ENCODE measurements around the gene PRR23C. TPM values are rescaled to one million over a fixed set of nuclear protein-coding genes. Genes with fewer than 3 reads are reported as not detected.

The PRR23C gene
- total RNA-seq (not detected), polyA plus RNA-seq (ENCODE audit: insufficient read length in 6 of 6) (under 1 TPM in 5 of 6 donors, not detected in 1; 0.06 to 0.07 (median 0.06) TPM)
- long read RNA-seq, donor 1 = 0 reads
- long read RNA-seq, donor 2 = 0 reads
- long read RNA-seq, donor 3 = 0 reads
- long read RNA-seq, donor 4 = 0 reads
- long read RNA-seq, donor 5 = 0 reads
- long read RNA-seq, donor 6 = 0 reads
- long read RNA-seq, donor 7 = 0 reads
- long read RNA-seq, donor 8 = 0 reads
- long read RNA-seq, donor 9 = 0 reads
- long read RNA-seq, donor 10 = 0 reads
- long read RNA-seq, donor 11, partial matches to known transcripts = 0 of 1 reads
- long read RNA-seq, donor 11, other reads (novel, unspliced or antisense) = 0 of 1 reads
- long read RNA-seq, donor 12 = 0 reads

DNA sequence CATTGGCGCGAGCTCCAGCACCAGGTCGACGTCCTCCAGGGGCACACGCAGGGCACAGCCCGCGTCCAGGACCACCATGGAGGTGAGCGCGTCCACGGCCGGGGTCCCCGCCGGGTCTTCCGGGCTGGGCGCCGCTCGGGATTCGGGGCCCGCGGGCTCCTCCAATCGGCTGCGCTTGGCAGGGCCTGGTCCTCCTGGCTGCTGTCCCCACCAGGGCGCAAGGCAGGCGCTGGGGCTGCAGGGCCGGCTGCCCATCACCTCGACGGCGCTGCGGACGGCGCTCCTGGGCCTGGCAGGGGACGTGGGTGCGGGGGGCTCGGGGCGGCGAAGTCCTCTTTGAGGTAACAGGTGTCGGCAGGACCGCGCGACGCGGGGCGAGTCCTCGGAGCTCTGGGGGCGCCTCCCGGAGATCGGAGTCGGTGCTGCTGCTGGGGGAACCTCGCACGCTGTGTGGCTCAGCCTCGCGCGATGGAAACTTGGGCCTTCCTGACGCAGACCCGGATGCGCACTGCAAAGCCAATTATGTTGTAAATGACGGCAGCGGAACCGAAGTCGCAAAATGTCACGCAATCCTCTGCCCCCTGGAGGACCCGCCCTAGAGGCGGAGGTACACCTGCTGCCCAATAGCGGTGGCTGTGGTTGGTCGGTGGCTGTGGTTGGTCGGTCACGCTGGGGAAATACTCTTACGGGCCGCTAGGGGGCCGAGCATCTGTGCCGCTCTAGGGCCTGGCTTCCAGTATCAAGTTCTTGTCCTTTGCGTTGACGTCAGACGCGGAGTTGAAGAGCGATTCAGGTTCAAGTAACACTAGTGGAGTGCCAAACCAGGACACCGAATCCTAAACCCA lies at the start of gene PRR23C:
Gene PRR23C, minus strand, starts transcription at position 527 of the 845 bp plus-strand sequence. Its CDS starts 272 bp downstream, at position 255.
- Histone ChIP-seq H3K27ac (no peak within 1 kb of the TSS), H3K4me1 (no peaks in the 10 kb centered on the region), H3K27me3 (peaks cover 0 to 19% of the 10 kb centered on the region in 2 donors), H3K36me3 (no peaks in the 10 kb centered on the region), H3K9me3 (peaks cover 0 to 25% of the 10 kb centered on the region in 2 donors), H3K4me3 (no peak within 1 kb of the TSS)
- ATAC-seq = no peak
- no peak for DNase-seq
- intact Hi-C loops (cut with DNase I) = no loop called here
- TF ChIP-seq, protein P1, sequence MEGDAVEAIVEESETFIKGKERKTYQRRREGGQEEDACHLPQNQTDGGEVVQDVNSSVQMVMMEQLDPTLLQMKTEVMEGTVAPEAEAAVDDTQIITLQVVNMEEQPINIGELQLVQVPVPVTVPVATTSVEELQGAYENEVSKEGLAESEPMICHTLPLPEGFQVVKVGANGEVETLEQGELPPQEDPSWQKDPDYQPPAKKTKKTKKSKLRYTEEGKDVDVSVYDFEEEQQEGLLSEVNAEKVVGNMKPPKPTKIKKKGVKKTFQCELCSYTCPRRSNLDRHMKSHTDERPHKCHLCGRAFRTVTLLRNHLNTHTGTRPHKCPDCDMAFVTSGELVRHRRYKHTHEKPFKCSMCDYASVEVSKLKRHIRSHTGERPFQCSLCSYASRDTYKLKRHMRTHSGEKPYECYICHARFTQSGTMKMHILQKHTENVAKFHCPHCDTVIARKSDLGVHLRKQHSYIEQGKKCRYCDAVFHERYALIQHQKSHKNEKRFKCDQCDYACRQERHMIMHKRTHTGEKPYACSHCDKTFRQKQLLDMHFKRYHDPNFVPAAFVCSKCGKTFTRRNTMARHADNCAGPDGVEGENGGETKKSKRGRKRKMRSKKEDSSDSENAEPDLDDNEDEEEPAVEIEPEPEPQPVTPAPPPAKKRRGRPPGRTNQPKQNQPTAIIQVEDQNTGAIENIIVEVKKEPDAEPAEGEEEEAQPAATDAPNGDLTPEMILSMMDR (IDR thresholded peaks at IDR 0.05) = no peak

DNA sequence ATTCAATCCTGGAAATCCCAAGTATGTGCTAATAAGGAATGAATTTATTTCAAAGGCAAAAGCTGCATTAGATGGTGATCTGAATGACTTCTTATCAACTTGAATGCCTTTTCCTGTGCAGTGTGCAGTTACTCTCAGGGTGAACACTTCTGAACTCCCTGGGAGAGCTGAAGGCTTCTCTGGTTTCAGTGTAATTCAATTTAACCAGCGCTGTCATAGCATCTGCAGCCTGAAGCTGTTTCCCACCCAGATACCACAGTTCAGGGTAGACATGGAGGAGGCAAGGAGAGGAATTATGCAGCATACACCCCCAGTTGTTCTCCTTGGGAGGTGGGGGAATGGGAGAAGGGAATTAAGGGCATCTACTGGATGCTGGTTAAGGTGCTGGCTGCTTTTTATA lies 49.1 kb upstream of the PRR23C start:
- no peak overlapping the region for H3K27ac ChIP-seq
- no peak overlapping the region for H3K4me3 ChIP-seq
- no peaks in the 10 kb centered on the region for H3K36me3 ChIP-seq
- DNase-seq = no peak
- intact Hi-C loops (cut with DNase I) = no loop called here
- ATAC-seq = no peak
- no peaks in the 10 kb centered on the region for H3K27me3 ChIP-seq
- no peaks in the 10 kb centered on the region for H3K4me1 ChIP-seq
- TF ChIP-seq, protein P1 (IDR thresholded peaks at IDR 0.05) = no peak
- peaks cover 0 to 9% of the 10 kb centered on the region in 2 donors for H3K9me3 ChIP-seq

DNA sequence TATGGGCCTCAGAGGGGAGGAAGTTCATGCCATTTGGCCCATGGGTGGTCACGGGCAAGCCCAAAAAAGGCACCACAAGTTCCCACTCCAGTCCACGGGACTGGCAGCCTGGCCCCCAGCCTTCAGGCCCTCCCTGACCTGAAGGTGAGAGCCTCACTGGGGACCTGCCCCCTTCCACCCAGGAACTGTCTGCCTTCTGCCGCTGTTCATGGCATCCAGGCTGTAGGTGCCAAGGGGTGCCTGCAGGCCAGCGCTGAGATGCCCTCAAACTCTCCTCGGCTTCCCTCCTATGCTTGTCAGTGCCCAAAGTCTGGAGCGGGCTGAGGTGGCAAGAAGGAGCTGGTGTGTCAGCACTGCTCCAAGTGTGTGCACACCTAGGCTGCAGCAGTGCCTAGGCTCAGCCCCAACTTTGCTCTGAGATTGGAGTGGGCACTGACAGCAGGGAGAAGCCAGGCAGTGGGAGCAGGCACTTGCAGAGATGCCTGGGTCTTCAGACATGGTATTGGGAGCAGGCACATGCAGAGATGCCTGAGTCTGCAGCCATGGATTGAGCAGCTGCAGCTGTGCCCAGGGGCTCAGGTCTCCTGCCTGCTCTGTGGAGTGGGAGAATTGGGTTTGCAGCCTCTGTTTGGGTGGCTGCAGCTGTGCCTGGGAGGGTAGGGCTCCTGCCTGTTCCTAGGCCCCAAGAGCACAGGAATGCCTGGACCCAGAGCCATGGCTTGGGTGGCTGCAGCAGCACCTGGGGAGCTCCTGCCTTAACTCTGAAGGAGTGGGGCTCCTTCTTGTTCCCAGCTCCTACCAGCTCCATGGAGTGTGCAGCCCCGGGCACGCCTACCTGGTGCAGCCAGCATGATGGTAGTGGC lies 44.0 kb upstream of the PRR23C start:
- Histone ChIP-seq H3K27me3 (no peaks in the 10 kb centered on the region), H3K4me1 (no peaks in the 10 kb centered on the region), H3K9me3 (peaks cover 0 to 9% of the 10 kb centered on the region in 2 donors), H3K4me3 (no peak overlapping the region), H3K27ac (no peak overlapping the region), H3K36me3 (no peaks in the 10 kb centered on the region)
- intact Hi-C loops (cut with DNase I) = no loop called here
- TF ChIP-seq, protein P1 (IDR thresholded peaks at IDR 0.05) = no peak
- ATAC-seq = no peak
- peak in 1 of 4 donors; percentile 49 for DNase-seq

DNA sequence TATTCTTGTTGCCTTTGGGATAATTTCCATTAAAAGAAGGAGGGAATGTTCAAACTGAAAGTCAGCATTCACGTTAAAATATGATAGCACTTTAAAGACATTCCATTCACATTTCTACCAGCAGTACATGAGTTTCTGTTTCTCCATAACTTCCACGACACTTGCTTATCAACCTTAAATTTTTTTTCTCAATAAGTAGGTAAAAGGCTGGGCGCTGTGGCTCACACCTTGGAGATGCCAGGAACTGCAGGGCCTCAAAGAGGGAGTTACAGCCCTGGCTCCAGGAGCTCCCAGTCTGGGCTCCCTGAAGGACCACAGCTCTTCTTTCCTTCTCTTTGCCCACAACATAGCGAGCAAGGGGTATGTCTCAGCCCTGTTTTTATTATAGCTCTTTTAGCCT lies 42.9 kb upstream of the PRR23C start:
- ATAC-seq (no peak), DNase-seq (no peak)
- H3K4me1 ChIP-seq = no peaks in the 10 kb centered on the region
- intact Hi-C loops (cut with DNase I) = no loop called here
- peaks cover 0 to 13% of the 10 kb centered on the region in 2 donors for H3K9me3 ChIP-seq
- H3K27me3 ChIP-seq = no peaks in the 10 kb centered on the region
- TF ChIP-seq, protein P1 (IDR thresholded peaks at IDR 0.05) = no peak
- H3K36me3 ChIP-seq = no peaks in the 10 kb centered on the region
- no peak overlapping the region for H3K4me3 ChIP-seq
- H3K27ac ChIP-seq = no peak overlapping the region
